GM19324 (cell line): Measurements from ENCODE around the gene UQCRFS1.
"Not testable (repeated sequence)": the region's sequence is repeated elsewhere in the genome, so short reads cannot be mapped to it uniquely, and the experiment has no call there.

Experiments used
- ATAC-seq: cut with Tn5 transposase; IDR thresholded peaks from one replicate; pipeline ENCODE4 v1.9.1; 2021; ENCODE audit warnings: mild to moderate bottlenecking, moderate library complexity; ENCODE audit not compliant: unreplicated experiment, low FRiP score

UQCRFS1 gene

GRCh38 chr19:29212648-29213573 lies at the start of gene UQCRFS1:
Gene UQCRFS1, minus strand, starts transcription at chr19:29213151. Its CDS starts 33 bp downstream, at chr19:29213118.
- peak; percentile 99 for ATAC-seq

- no peak for ATAC-seq
These were observed 49.1 kb upstream of the UQCRFS1 start for GRCh38 chr19:29262085-29262484.

GRCh38 chr19:29260477-29261317 lies 47.7 kb upstream of the UQCRFS1 start:
- no peak for ATAC-seq

GRCh38 chr19:29259867-29260281 lies 46.9 kb upstream of the UQCRFS1 start:
- ATAC-seq: no peak

- no peak for ATAC-seq
These were observed 46.2 kb upstream of the UQCRFS1 start for GRCh38 chr19:29259153-29259552.

GRCh38 chr19:29256516-29256915 lies 43.6 kb upstream of the UQCRFS1 start:
- ATAC-seq: no peak

- ATAC-seq: no peak
These were observed 43.0 kb upstream of the UQCRFS1 start for GRCh38 chr19:29255912-29256311.

- ATAC-seq: no peak
These were observed 42.1 kb upstream of the UQCRFS1 start for GRCh38 chr19:29255006-29255405.

- not testable (repeated sequence) for ATAC-seq
These were observed 36.8 kb upstream of the UQCRFS1 start for GRCh38 chr19:29249798-29250197.

- no peak for ATAC-seq
These were observed 35.4 kb upstream of the UQCRFS1 start for GRCh38 chr19:29248332-29248844.

GRCh38 chr19:29247872-29248271 lies 34.9 kb upstream of the UQCRFS1 start:
- ATAC-seq: no peak

GRCh38 chr19:29247471-29247870 lies 34.5 kb upstream of the UQCRFS1 start:
- ATAC-seq: no peak

GRCh38 chr19:29247051-29247450 lies 34.1 kb upstream of the UQCRFS1 start:
- ATAC-seq: no peak

- ATAC-seq: no peak
These were observed 32.3 kb upstream of the UQCRFS1 start for GRCh38 chr19:29245215-29245614.

- no peak for ATAC-seq
These were observed 28.4 kb upstream of the UQCRFS1 start for GRCh38 chr19:29241324-29241723.

- no peak for ATAC-seq
These were observed 26.3 kb upstream of the UQCRFS1 start for GRCh38 chr19:29239213-29239776.

GRCh38 chr19:29233591-29233990 lies 20.6 kb upstream of the UQCRFS1 start:
- no peak for ATAC-seq

GRCh38 chr19:29232315-29232852 lies 19.4 kb upstream of the UQCRFS1 start:
- ATAC-seq: no peak

GRCh38 chr19:29231306-29231705 lies 18.4 kb upstream of the UQCRFS1 start:
- not testable (repeated sequence) for ATAC-seq

- ATAC-seq: no peak
These were observed 4.7 kb upstream of the UQCRFS1 start for GRCh38 chr19:29217616-29218015.
